ENCODE data around the gene DUS2.

DNA sequence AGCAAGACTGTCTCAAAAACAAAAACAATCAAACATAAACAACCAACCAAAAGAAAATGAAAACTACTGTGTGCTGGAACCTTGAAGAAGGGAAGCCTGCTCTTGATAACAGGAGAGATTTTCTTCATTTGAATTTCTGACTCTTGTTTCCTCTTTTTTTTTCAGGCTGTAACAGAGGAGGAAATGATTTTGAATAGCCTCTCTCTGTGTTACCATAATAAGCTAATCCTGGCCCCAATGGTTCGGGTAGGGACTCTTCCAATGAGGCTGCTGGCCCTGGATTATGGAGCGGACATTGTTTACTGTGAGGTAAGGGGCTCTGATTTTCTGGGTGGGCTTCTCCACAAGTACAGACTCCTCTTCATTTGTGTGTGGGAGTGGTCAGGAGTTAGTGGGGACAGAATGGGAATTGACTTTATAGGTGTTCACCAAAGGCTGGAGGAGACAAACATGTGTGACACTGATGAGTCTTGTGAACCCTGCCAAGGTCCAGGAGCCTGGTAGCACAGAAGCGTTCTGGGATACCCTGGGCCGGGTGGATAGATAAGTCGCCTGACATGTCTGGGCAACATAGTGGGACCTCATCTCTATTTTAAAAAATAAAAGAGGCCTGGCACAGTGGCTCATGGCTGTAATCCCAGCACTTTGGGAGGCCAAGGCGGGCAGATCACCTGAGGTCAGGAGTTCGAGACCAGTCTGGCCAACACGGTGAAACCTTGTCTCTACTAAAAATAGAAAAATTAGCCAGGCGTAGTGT lies 14.9 kb downstream of the DUS2 start:
- TF ChIP-seq CTCF (IDR thresholded peaks at IDR 0.05) (no peak), POLR2A (IDR thresholded peaks at IDR 0.05) (no peak), EP300 (IDR thresholded peaks at IDR 0.05) (no peak)

Measured in stomach (tissue), 4 donors.